HG02763 (cell line): ENCODE results near the gene UMODL1.

Source experiments
- ATAC-seq: cut with Tn5 transposase; IDR thresholded peaks from one replicate; pipeline ENCODE4 v1.9.1; 2021; ENCODE audit warnings: mild to moderate bottlenecking, moderate library complexity; ENCODE audit not compliant: unreplicated experiment

Gene UMODL1

GRCh38 chr21:42125571-42126544, 54.7 kb downstream of the UMODL1 start:
- no peak for ATAC-seq

DNA sequence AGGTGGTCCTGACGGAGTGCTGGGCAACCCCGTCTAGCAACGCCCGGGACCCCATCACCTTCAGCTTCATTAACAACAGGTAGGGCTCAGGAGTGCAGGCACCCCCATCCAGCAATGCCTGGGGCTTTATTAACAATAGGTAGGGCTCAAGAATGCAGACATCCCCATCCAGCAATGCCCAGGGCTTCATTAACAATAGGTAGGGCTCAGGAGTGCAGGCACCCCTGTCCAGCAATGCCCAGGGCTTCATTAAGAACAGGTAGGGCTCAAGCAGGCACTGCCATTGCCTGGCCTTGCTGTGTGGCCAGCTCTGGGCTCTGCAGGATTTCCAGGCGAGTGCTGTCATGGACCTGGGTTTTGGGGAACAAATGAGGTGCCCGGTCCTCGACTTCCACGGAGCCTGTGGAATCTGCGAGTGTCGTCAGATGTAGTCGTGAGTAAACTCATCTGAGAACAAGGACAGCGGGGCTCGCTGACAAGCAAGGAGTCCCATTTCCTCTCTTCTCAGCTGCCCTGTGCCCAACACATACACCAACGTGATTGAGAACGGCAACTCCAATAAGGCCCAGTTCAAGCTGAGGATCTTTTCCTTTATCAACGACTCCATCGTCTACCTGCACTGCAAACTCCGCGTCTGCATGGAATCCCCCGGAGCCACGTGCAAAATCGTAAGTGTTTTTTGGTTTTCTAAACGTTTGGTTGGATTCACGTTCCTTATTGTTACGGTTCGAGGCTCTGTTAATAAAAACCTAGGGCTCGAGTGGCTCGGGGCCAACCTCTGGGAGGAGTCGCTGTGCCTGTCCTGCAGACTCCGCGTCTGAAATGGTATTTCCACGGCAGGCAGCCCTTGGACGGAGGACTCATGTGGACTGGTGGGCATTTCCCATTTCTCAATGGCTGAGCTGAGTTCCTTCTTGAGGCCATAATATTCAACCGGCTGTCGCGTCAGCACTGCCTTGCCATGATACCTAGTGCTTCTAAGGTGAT, 56.3 kb downstream of the UMODL1 start:
- no peak for ATAC-seq

GRCh38 chr21:42129300-42130266, 58.5 kb downstream of the UMODL1 start:
- ATAC-seq: no peak

- no peak for ATAC-seq
These were observed 59.3 kb downstream of the UMODL1 start for GRCh38 chr21:42130441-42130840.

- ATAC-seq: no peak
These were observed 61.1 kb downstream of the UMODL1 start for GRCh38 chr21:42132183-42132582.

GRCh38 chr21:42133131-42133530, 62.0 kb downstream of the UMODL1 start:
- ATAC-seq: no peak

DNA sequence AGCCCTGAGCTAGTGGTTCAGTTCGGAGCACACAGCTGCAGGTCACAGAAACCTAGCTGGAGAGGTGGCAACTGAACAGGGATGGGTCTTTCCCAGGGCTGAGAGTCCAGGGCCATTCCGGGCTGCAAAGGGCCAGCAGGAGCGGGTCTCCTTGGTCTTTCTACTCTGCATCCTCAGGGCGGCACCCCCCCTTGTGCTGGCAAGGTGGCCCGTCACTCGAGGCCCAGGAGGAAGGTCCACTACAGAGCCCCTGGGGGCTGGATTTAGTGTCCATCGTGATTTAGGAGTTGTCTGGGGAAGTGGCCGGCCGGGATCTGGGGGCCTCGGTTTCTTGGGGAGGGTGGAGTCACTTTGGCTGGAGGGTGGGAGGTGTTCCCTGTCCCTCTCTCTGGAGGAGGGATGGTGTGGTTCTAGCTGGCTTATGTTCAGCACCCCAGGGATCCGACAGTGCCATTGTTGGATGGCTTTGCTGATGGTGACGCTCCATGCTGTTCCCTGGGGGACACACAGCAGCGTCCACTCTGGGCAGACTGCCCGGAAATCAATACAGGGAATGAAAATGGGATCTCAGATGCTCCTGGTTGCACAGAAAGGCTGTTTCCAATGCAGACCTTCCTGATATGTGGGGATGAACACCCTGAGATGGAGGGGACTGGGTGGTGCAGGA, 64.4 kb downstream of the UMODL1 start:
- ATAC-seq: no peak

DNA sequence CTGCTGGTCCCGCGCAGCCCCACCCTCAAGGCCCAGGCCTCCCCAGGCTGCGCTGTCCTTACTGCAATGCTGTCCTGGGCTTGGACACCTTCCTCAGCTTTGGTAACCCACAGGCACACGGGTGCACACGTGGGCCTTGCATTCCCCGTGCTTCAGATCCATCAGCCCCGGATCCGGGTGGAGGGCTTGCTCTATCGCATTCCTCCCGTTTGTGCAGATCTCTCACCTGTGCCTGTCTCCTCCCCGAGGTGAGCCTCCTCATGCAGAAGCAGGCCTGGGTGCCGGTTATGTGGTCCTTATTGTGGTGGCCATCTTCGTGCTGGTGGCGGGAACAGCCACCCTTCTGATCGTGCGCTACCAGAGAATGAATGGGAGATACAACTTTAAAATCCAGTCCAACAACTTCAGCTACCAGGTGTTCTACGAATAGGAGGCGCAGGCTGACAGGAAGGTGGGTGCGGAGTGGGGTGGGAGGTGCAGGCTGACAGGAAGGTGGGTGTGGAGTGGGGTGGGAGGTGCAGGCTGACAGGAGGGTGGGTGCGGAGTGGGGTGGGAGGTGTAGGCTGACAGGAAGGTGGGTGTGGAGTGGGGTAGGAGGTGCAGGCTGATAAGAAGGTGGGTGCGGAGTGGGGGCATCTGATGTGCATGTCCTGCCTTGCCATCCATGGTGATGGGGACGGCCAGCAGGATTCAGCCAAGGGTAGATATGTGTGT, 66.2 kb downstream of the UMODL1 start:
- no peak for ATAC-seq

DNA sequence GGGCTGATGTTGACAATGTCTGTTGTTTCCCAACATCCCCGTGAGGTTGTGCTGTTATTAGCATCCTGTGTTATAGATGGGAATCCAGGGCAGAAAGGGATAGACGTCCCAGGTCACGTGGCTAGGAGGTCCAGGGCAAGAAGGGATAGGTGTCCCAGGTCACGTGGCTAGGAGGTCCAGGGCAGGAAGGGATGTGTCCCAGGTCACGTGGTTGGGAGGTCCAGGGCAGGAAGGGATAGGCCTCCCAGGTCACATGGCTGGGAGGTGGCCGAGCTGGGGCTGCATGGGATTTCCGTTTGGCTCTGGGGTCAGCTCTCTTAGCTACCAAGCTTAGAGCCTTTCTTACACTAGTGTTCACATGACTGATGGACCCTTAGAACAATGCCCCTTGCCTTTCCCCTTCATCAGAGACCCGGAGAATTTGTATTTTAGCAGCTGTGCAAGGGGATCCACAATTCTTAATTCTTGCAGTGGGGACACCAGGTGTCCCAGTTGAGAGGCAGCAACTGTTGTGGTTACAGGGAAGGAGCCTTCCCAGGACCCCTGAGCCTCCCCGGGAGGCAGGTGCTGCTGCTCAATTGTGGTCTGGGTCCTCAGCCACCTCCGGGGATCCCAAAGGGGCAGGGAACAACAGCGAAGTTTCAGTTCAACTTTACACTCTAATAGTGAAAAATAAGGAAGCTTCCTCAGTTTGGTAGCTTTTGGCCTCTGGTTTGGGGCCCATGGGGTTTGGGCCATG, 69.2 kb downstream of the UMODL1 start:
- ATAC-seq: no peak

DNA sequence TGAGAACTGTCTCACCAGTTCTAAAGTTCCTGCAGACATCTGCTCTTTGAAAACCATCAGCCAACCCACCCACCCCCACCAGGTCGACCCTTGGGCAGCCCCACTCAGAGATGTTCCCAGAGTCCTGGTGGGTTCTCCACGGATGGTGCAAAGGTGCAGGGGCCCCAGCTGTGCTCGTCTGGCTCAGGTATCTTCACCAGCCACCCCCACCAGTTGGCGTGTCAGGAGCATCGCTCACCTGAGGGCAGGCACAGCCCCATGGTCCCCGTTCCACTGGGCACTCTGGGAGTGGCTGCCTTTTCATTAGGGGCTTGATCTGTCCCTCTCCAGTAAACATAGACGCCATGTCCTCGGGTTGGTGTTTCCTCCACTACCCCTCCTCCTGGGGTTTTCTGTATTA, 70.5 kb downstream of the UMODL1 start:
- no peak for ATAC-seq

DNA sequence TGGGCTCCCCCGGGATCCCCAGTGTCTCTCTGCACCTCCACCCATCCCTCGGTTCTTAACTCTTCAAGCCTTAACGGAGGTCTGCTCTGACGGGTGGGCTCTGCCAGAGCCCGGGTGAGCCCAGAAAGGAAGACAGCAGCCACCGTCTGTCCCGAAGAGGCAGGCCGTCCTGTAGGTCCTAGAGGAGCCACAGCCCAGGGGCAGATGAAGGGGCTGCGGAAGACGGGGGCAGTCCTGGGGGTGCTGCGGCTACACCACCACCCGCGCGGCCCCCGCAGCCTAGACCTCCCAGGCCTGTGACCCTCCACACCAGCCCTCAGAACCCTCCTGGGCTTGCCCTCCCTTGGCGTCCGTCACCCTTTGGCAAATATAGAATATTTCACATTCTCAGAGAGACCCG, 71.0 kb downstream of the UMODL1 start:
- no peak for ATAC-seq

- ATAC-seq: no peak
These were observed 71.5 kb downstream of the UMODL1 start for GRCh38 chr21:42142627-42143026.

GRCh38 chr21:42143111-42143510, 72.0 kb downstream of the UMODL1 start:
- no peak for ATAC-seq

DNA sequence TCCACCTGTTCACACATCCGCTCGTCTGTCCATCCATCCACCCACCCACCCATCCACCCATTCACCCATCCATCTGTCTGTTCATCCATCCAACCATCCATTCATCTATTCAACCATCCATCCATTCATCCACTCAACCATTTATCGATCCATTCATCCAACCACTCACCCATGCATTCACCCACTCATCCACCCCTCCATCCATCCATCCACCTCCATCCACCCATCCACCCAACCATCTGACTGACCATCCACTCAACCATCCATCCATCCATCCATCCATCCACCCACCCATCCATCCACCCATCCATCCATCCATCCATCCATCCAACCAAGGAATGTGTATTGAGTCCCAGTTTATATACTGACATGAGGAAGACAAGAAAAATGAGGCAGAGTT, 73.1 kb downstream of the UMODL1 start:
- ATAC-seq: no peak

- ATAC-seq: no peak
These were observed 73.8 kb downstream of the UMODL1 start for GRCh38 chr21:42144679-42145568.

DNA sequence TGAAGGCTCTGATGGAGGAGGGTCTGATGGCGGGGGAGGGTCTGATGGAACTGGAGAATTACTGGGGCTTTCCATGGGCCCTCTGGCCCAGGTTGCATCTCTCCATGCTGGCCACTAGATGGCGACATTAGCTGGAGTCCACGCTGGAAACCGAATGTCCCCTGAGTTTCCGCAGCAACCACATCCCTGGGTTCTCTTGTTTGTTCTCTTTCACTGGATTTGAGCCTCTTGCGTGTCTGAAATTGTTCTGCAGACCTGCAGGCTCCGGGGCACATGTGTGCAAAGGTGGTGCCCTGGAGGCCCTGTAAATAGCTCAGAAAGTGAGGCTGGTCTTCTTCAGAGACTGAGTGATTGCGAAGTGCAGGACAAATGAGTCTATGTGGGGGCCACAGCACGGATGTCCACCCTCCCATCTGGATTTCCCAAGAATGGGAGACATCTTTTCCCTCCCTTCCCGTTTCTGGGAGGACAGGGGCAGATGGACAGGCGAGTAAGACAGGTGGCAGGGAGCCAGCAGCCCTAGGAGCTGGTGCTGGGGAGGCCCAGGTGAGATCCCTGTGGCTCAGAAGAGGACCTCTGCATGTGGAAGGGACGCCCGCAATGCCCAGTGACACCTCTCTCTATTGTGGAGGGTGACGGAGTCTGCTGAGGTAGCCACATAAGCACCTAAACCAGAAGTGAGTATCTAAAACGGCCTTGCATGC, 74.6 kb downstream of the UMODL1 start:
- no peak for ATAC-seq

- ATAC-seq: no peak
These were observed 75.2 kb downstream of the UMODL1 start for GRCh38 chr21:42146273-42146805.
